PC-3 (cell line): ENCODE data around the gene JAKMIP1.

ENCODE experiments used
- EZH2 ChIP-seq: fragments of 300-600 bp; sonication (generic); IDR thresholded peaks from one replicate; pipeline ENCODE4 v1.6.1; 2017; ENCODE audit warnings: antibody characterized with exemption, mild to moderate bottlenecking, low read length; ENCODE audit not compliant: unreplicated experiment
- TF ChIP-seq, protein P1 (sequence below): fragments of 300-600 bp; sonication (generic); conservative IDR thresholded peaks from 2 replicates; pipeline ENCODE4 v1.5.1; 2017; ENCODE audit warnings: antibody characterized with exemption, low read depth, mild to moderate bottlenecking, low read length

DNA sequence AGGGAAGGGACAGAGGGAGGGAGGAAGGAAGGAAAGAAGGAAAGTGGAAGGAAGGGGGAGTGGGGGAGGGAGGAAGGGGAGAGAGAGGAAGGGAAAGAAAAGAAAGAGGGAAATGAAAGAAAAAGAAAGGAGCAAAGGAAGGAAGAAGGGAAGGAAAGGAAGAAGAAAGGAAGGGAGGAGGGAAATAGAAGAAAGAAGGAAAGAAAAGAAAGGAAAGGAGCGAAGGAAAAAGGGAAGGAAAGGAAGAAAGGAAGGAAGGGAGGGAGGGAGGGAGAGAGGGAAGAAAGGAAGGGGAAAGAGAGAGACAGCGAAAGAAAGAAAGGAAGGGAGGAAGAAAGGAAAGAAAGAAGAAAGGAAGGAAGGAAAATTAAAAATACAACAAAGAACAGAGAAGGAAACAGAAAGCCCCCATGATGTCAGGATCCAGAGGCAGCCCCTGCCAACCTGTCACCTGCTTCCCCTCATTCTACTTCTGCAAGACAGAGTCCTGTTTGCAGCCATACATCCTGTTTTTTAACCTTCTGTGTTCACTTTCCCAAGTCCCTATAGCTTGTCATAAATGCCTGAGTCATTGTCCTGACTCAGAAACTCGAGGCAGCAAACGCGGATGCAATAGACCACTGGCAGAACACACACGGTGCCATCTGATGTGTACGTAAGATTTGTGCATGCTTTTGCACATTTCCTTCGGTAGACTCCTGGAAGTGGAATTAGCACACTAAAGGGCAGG is 105.2 kb downstream of the JAKMIP1 start:
- TF ChIP-seq EZH2 = no peak
- TF ChIP-seq, protein P1, sequence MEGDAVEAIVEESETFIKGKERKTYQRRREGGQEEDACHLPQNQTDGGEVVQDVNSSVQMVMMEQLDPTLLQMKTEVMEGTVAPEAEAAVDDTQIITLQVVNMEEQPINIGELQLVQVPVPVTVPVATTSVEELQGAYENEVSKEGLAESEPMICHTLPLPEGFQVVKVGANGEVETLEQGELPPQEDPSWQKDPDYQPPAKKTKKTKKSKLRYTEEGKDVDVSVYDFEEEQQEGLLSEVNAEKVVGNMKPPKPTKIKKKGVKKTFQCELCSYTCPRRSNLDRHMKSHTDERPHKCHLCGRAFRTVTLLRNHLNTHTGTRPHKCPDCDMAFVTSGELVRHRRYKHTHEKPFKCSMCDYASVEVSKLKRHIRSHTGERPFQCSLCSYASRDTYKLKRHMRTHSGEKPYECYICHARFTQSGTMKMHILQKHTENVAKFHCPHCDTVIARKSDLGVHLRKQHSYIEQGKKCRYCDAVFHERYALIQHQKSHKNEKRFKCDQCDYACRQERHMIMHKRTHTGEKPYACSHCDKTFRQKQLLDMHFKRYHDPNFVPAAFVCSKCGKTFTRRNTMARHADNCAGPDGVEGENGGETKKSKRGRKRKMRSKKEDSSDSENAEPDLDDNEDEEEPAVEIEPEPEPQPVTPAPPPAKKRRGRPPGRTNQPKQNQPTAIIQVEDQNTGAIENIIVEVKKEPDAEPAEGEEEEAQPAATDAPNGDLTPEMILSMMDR = no peak
